Duodenal mucosa (tissue), 2 donors: ENCODE results near the gene ALB.
"Not testable (repeated sequence)": the region's sequence is repeated elsewhere in the genome, so short reads cannot be mapped to it uniquely, and the experiment has no call there.

Source experiments
- H3K27ac ChIP-seq: one replicate; pipeline ENCODE4 v1.7.0; 2013; ENCODE audit warnings: low read depth, low read length
- H3K27me3 ChIP-seq, 2 donors: one replicate each; pipeline ENCODE4 v1.7.0; 2013; ENCODE audit warnings: low read length in 2 of 2, control low read depth in 1 of 2; ENCODE audit not compliant: insufficient read depth in 2 of 2, control insufficient read depth in 1 of 2
- H3K36me3 ChIP-seq, 2 donors: one replicate each; pipeline ENCODE4 v1.7.0; 2013; ENCODE audit warnings: low read length in 2 of 2, control low read depth in 1 of 2; ENCODE audit not compliant: insufficient read depth in 2 of 2, control insufficient read depth in 1 of 2
- H3K4me1 ChIP-seq, 2 donors: one replicate each; pipeline ENCODE4 v1.7.0; 2013; ENCODE audit warnings: low read length in 2 of 2, control low read depth in 1 of 2; ENCODE audit not compliant: insufficient read depth in 2 of 2, control insufficient read depth in 1 of 2
- H3K4me3 ChIP-seq, 2 donors: one replicate each; pipeline ENCODE4 v1.7.0; 2013; ENCODE audit warnings: low read length in 2 of 2, low read depth in 1 of 2
- H3K9ac ChIP-seq, 2 donors: one replicate each; pipeline ENCODE4 v1.7.0; 2013; ENCODE audit warnings: low read length in 2 of 2, low read depth in 1 of 2
- H3K9me3 ChIP-seq, 2 donors: one replicate each; pipeline ENCODE4 v1.7.0; 2013; ENCODE audit warnings: low read length in 2 of 2, control low read depth in 1 of 2; ENCODE audit not compliant: control insufficient read depth in 1 of 2

The ALB gene

GRCh38 chr4:73388887-73389286 lies 15.2 kb upstream of the ALB start:
- Histone ChIP-seq H3K4me3 (no peak overlapping the region), H3K36me3 (no peaks in the 10 kb centered on the region), H3K27ac (no peak overlapping the region), H3K4me1 (no peaks in the 10 kb centered on the region), H3K27me3 (no peaks in the 10 kb centered on the region), H3K9ac (no peak overlapping the region), H3K9me3 (no peaks in the 10 kb centered on the region)

DNA sequence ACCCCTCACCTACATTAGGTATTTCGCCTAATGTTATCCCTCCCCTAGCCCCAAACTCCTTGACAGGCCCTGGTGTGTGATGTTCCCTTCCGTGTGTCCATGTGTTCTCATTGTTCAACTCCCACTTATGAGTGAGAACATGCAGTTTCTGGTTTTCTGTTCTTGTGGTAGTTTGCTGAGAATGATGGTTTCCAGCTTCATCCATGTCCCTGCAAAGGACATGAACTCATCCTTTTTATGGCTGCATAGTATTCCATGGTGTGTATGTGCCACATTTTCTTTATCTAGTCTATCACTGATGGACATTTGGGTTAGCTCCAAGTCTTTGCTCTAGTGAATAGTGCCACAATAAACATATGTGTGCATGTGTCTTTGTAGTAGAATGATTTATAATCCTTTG lies 14.4 kb upstream of the ALB start:
- not testable (repeated sequence) for H3K4me1 ChIP-seq, H3K9me3 ChIP-seq, H3K9ac ChIP-seq, H3K4me3 ChIP-seq, H3K27me3 ChIP-seq, H3K27ac ChIP-seq, H3K36me3 ChIP-seq

DNA sequence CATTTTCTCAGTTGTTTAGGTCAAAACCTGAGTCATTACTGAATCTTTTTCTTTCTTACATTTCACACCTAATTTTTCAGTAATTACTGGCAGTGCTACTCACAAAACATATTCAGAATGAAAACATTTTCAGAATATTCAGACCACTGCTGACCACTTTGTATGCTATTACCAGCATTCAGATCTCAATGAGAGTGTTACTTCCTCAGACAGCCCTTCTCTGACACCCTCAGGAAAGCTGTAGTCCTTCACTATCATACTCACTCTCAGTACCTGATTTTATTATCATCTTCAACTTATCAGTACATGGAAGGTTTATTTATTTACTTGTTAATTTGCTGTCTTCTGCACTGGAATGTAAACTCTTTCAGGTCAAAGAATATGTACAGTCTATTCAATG lies 12.3 kb upstream of the ALB start:
- Histone ChIP-seq H3K4me3 (no peak overlapping the region), H3K9me3 (no peaks in the 10 kb centered on the region), H3K27me3 (no peaks in the 10 kb centered on the region), H3K9ac (no peak overlapping the region), H3K36me3 (no peaks in the 10 kb centered on the region), H3K27ac (no peak overlapping the region), H3K4me1 (no peaks in the 10 kb centered on the region)

GRCh38 chr4:73392936-73393335 lies 11.2 kb upstream of the ALB start:
- no peaks in the 10 kb centered on the region for H3K9me3 ChIP-seq
- H3K27me3 ChIP-seq: no peaks in the 10 kb centered on the region
- no peak overlapping the region for H3K4me3 ChIP-seq
- H3K9ac ChIP-seq: no peak overlapping the region
- no peaks in the 10 kb centered on the region for H3K36me3 ChIP-seq
- no peak overlapping the region for H3K27ac ChIP-seq
- no peaks in the 10 kb centered on the region for H3K4me1 ChIP-seq

DNA sequence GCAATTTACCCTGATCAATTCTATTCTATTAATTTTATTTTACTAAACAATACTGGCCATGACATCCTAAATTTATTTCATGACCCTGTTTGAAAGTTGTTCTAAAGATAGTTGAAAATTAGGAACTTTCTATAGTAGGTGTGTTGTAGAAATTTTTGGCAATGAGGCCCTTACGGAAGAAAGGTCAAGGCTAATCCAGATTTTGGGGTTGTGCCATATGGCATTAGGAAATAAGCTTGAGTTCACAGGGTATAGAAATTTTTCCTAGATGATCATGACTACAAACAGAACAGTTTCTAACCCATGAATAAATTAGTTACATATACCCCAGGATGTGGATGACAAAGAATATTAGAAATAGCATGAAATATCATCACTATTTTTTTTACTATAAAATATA lies 7.8 kb upstream of the ALB start:
- Histone ChIP-seq H3K9me3 (no peaks in the 10 kb centered on the region), H3K4me1 (no peaks in the 10 kb centered on the region), H3K27me3 (no peaks in the 10 kb centered on the region), H3K9ac (no peak overlapping the region), H3K27ac (no peak overlapping the region), H3K36me3 (no peaks in the 10 kb centered on the region), H3K4me3 (no peak overlapping the region)

DNA sequence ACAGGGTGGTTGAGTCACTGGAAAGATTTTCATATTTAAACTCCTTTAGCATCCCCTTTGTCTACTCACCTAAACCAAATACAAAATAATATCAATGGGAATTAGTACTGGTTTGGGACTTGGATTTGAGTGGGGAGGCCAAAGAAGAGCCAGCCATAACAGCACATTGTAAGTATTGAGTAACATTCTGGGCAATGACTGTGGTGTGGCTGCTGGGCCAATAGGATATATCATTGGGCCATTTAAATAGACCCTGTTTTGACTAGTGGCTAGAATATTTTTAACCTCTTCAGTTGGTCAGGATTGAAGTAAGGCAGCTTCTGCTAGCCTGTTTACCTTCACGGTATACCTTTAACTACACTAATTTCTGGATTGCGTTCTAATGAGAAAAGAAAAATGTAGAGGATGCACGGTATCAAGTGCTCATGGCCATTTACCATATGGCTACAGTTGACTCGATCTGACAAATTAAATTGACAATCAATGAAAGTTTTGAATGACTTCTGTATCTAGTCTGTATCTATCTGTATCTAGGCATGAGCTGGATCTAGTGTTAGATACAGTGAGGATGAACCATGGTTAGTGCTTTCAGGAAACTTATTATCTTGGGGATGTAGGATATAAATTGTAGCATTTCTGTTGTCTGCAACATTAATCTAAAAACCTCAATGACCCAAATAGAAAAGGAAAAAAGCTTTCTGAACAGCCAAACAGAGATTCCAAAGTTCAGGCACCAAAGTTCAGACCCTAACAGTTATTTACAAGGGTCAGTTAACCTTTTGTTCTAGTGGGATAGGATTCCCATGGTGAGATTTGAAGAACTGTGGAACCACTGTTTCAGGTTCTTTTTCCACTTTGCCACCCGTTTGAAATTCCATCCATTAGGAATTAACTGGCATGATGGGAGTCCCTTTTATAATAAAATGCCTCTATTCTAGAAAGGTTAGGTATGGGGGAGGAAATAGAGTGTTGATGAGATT lies 6.8 kb upstream of the ALB start:
- no peaks in the 10 kb centered on the region for H3K36me3 ChIP-seq
- no peak overlapping the region for H3K27ac ChIP-seq
- H3K4me1 ChIP-seq: no peaks in the 10 kb centered on the region
- H3K4me3 ChIP-seq: no peak overlapping the region
- no peaks in the 10 kb centered on the region for H3K9me3 ChIP-seq
- no peak overlapping the region for H3K9ac ChIP-seq
- H3K27me3 ChIP-seq: no peaks in the 10 kb centered on the region

DNA sequence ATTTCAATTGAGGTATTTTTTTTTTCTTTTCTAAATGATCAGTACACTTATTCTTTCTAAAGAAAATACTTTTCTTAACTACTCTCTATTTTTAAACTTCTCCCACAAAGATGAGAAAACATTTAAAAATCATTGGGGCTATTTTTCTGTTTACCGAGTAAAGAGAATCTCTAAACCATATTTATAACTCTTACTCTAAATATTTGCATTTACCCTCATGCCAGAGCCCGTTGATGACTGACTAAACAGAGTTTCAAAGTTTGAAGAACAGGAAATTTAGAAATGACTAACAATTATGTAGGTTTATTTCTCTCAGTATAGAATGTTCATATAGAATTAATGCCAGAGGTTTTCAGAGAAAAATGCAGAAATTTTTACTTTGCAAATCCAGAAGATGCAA lies 2.7 kb upstream of the ALB start:
- no peaks in the 10 kb centered on the region for H3K4me1 ChIP-seq
- no peaks in the 10 kb centered on the region for H3K9me3 ChIP-seq
- no peak overlapping the region for H3K27ac ChIP-seq
- H3K9ac ChIP-seq: no peak overlapping the region
- H3K4me3 ChIP-seq: no peak overlapping the region
- no peaks in the 10 kb centered on the region for H3K27me3 ChIP-seq
- no peaks in the 10 kb centered on the region for H3K36me3 ChIP-seq

DNA sequence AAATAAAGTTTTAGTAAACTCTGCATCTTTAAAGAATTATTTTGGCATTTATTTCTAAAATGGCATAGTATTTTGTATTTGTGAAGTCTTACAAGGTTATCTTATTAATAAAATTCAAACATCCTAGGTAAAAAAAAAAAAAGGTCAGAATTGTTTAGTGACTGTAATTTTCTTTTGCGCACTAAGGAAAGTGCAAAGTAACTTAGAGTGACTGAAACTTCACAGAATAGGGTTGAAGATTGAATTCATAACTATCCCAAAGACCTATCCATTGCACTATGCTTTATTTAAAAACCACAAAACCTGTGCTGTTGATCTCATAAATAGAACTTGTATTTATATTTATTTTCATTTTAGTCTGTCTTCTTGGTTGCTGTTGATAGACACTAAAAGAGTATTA lies 370 bp downstream of the ALB start:
- no peaks in the 10 kb centered on the region for H3K4me1 ChIP-seq
- no peak overlapping the region for H3K27ac ChIP-seq
- no peak overlapping the region for H3K4me3 ChIP-seq
- H3K9ac ChIP-seq: no peak overlapping the region
- H3K27me3 ChIP-seq: no peaks in the 10 kb centered on the region
- H3K9me3 ChIP-seq: no peaks in the 10 kb centered on the region
- H3K36me3 ChIP-seq: no peaks in the 10 kb centered on the region

GRCh38 chr4:73405138-73405537 lies 1.1 kb downstream of the ALB start:
- H3K9ac ChIP-seq: no peak overlapping the region
- no peak overlapping the region for H3K27ac ChIP-seq
- H3K27me3 ChIP-seq: no peaks in the 10 kb centered on the region
- no peaks in the 10 kb centered on the region for H3K9me3 ChIP-seq
- H3K36me3 ChIP-seq: no peaks in the 10 kb centered on the region
- H3K4me1 ChIP-seq: no peaks in the 10 kb centered on the region
- H3K4me3 ChIP-seq: no peak overlapping the region

- Histone ChIP-seq H3K9ac (no peak overlapping the region), H3K27me3 (no peaks in the 10 kb centered on the region), H3K36me3 (no peaks in the 10 kb centered on the region), H3K4me1 (no peaks in the 10 kb centered on the region), H3K9me3 (no peaks in the 10 kb centered on the region), H3K27ac (no peak overlapping the region), H3K4me3 (no peak overlapping the region)
Observed at GRCh38 chr4:73406548-73406875, 2.4 kb downstream of the ALB start.
